Measurements from ENCODE around the gene DIRAS2.

DNA sequence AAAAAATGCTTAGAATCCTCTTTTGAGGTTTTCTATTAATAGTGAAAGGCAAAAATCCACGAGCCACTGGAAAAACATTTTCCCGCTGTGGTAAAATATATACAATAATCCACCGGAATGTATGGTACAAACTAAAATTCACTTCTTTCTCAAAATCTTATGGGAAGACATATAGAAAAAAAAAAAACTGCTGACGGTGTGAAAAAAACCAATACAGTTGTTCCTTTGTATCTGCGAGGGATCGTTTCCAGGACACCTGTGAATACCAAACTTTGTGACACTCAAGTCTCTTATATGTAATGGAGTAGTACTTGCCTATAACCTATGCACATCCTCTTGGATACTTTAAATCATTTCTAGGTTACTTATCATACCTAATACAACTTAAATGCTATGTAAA is 13.3 kb downstream of the DIRAS2 start:
- no peak for TF ChIP-seq EZH2 (IDR thresholded peaks at IDR 0.05; ENCODE audit: borderline replicate concordance, low read depth, low read length, poor library complexity, severe bottlenecking)
- TF ChIP-seq CTCF (conservative IDR thresholded peaks at IDR 0.05; ENCODE audit: low read depth, low read length): no peak
